ENCODE results near the gene TEX51. TPM values are rescaled to one million over a fixed set of nuclear protein-coding genes. Genes with fewer than 3 reads are reported as not detected.

The TEX51 gene
- total and polyA plus RNA-seq, 2 donors (not counting 1 experiment from before 2014, with no cell fraction given), result not detected

DNA sequence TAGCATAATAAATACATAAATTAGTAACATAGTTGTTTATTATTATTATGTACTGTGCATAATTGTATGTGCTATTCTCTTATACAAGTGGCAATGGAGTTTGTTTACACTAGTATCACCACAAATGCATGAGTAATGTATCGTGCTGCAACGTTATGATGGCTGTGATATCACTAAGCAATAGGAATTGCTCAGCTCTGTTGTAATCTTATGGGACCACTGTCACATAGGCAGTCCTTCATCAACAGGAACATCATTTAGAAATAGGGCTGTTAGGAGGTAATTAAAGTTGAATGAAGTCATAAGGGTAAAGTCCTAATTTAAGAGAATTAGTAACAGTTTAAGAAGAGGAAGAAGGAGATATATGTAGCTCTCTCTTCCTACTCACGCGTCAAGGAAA, 33.8 kb downstream of the TEX51 start:
- no peak overlapping the region for H3K4me3 ChIP-seq (replicated peaks in 1 of 4; ENCODE audit: control extremely low read depth in 1 of 4, insufficient read depth in 1 of 4, low read depth in 3 of 4, low read length in 4 of 4)
- no peak for TF ChIP-seq EZH2 (IDR thresholded peaks at IDR 0.05; ENCODE audit: low read length, missing control alignments)
- TF ChIP-seq, protein P1, sequence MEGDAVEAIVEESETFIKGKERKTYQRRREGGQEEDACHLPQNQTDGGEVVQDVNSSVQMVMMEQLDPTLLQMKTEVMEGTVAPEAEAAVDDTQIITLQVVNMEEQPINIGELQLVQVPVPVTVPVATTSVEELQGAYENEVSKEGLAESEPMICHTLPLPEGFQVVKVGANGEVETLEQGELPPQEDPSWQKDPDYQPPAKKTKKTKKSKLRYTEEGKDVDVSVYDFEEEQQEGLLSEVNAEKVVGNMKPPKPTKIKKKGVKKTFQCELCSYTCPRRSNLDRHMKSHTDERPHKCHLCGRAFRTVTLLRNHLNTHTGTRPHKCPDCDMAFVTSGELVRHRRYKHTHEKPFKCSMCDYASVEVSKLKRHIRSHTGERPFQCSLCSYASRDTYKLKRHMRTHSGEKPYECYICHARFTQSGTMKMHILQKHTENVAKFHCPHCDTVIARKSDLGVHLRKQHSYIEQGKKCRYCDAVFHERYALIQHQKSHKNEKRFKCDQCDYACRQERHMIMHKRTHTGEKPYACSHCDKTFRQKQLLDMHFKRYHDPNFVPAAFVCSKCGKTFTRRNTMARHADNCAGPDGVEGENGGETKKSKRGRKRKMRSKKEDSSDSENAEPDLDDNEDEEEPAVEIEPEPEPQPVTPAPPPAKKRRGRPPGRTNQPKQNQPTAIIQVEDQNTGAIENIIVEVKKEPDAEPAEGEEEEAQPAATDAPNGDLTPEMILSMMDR (conservative IDR thresholded peaks at IDR 0.05 in 1 of 2, IDR thresholded peaks at IDR 0.05 in 1 of 2; ENCODE audit: low read depth in 1 of 2, low read length in 2 of 2), result no peak
- no peaks in the 10 kb centered on the region for H3K79me2 ChIP-seq (ENCODE audit: control insufficient read depth, insufficient read depth, low read length)
- H3K4me1 ChIP-seq (ENCODE audit: control insufficient read depth, extremely low read depth, insufficient read depth, low read length), result no peaks in the 10 kb centered on the region
- no peaks in the 10 kb centered on the region for H3K9me3 ChIP-seq (ENCODE audit: control insufficient read depth, insufficient read depth, low read depth, low read length)
- H3K27ac ChIP-seq (ENCODE audit: insufficient read depth, low read length), result no peak overlapping the region
- H4K20me1 ChIP-seq (ENCODE audit: control insufficient read depth, extremely low read depth, insufficient read depth, low read length), result no peaks in the 10 kb centered on the region
- H3K36me3 ChIP-seq (ENCODE audit: control insufficient read depth, insufficient read depth, low read length), result no peaks in the 10 kb centered on the region
- H3K4me2 ChIP-seq (ENCODE audit: extremely low read depth, insufficient read depth, low read length), result no peak overlapping the region
- H3K9ac ChIP-seq (ENCODE audit: insufficient read depth, low read length), result no peak overlapping the region
- no peak overlapping the region for H2AFZ ChIP-seq (ENCODE audit: low read length)
- H3K27me3 ChIP-seq (ENCODE audit: control insufficient read depth, insufficient read depth, low read length), result peaks cover 4% of the 10 kb centered on the region
- peak in 1 of 2 donors; percentile 5 for DNase-seq (ENCODE audit: low read depth in 2 of 2)

DNA sequence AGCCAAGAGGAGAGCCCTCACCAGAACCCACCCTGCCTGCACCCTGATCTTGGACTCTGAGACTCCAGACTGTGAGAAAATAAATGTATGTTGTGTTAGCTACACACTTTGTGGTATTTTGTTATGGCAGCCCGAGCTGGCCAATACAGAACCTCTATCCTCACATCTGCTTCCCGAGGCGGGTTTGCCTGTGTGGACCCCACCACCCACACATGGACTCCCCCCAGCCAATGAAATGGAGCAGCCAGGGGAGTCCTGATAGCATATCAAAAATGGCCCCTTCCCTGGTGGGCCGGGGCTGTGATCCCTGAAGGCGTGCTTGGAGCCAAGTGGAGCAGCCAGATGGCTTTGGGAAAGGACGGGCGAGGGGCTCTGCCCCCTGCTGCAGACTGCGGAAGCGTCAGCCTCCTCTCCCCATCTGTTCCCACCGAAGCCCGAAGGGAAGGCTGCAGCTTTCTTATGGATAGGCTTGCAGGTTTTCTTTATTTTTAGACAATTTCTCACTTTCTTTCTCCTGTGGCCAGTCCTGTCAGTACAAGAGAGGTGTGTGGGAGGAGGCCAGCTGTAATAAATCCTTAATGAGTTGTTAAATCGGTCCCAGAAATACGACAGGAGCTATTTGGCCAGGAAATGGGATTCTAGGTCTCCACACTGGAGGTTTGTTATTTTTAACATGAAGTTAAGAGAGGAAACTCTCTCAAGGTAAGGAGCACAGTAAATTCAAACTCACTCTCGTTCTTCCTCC, 34.4 kb downstream of the TEX51 start:
- Histone ChIP-seq H3K4me3 (replicated peaks in 1 of 4; ENCODE audit: control extremely low read depth in 1 of 4, insufficient read depth in 1 of 4, low read depth in 3 of 4, low read length in 4 of 4) (no peak overlapping the region), H3K27ac (ENCODE audit: insufficient read depth, low read length) (no peak overlapping the region), H3K36me3 (ENCODE audit: control insufficient read depth, insufficient read depth, low read length) (no peaks in the 10 kb centered on the region), H3K4me2 (ENCODE audit: extremely low read depth, insufficient read depth, low read length) (no peak overlapping the region), H3K79me2 (ENCODE audit: control insufficient read depth, insufficient read depth, low read length) (no peaks in the 10 kb centered on the region), H4K20me1 (ENCODE audit: control insufficient read depth, extremely low read depth, insufficient read depth, low read length) (no peaks in the 10 kb centered on the region), H3K27me3 (ENCODE audit: control insufficient read depth, insufficient read depth, low read length) (peaks cover 4% of the 10 kb centered on the region), H3K9me3 (ENCODE audit: control insufficient read depth, insufficient read depth, low read depth, low read length) (no peaks in the 10 kb centered on the region), H2AFZ (ENCODE audit: low read length) (no peak overlapping the region), H3K4me1 (ENCODE audit: control insufficient read depth, extremely low read depth, insufficient read depth, low read length) (no peaks in the 10 kb centered on the region), H3K9ac (ENCODE audit: insufficient read depth, low read length) (no peak overlapping the region)
- no peak for DNase-seq (ENCODE audit: low read depth in 2 of 2)
- TF ChIP-seq, protein P1 (conservative IDR thresholded peaks at IDR 0.05 in 1 of 2, IDR thresholded peaks at IDR 0.05 in 1 of 2; ENCODE audit: low read depth in 1 of 2, low read length in 2 of 2), result no peak
- TF ChIP-seq EZH2 (IDR thresholded peaks at IDR 0.05; ENCODE audit: low read length, missing control alignments), result no peak

DNA sequence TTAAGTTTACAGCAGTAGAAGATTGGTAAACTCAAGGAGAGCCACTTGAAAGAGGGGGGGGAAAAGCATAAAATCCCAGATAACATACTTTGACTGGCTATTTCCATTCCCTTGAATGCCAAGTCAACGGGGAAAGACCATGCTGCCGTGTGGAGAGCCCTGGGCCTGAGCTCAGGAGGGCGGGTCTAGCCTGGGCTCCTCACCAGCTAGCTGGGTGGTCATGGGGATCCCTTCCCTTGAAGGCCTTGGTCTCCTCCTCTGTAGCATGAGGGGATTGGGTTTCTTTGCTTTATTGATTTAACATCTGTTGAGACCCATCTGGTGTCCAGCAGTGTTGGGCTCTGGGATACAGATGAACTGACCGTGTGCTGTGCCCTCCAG, 35.0 kb downstream of the TEX51 start:
- no peak for DNase-seq (ENCODE audit: low read depth in 2 of 2)
- no peak overlapping the region for H3K9ac ChIP-seq (ENCODE audit: insufficient read depth, low read length)
- peaks cover 4% of the 10 kb centered on the region for H3K27me3 ChIP-seq (ENCODE audit: control insufficient read depth, insufficient read depth, low read length)
- no peak overlapping the region for H3K4me3 ChIP-seq (replicated peaks in 1 of 4; ENCODE audit: control extremely low read depth in 1 of 4, insufficient read depth in 1 of 4, low read depth in 3 of 4, low read length in 4 of 4)
- no peaks in the 10 kb centered on the region for H3K36me3 ChIP-seq (ENCODE audit: control insufficient read depth, insufficient read depth, low read length)
- TF ChIP-seq, protein P1 (conservative IDR thresholded peaks at IDR 0.05 in 1 of 2, IDR thresholded peaks at IDR 0.05 in 1 of 2; ENCODE audit: low read depth in 1 of 2, low read length in 2 of 2), result no peak
- TF ChIP-seq EZH2 (IDR thresholded peaks at IDR 0.05; ENCODE audit: low read length, missing control alignments), result no peak
- H3K4me1 ChIP-seq (ENCODE audit: control insufficient read depth, extremely low read depth, insufficient read depth, low read length), result no peaks in the 10 kb centered on the region
- no peaks in the 10 kb centered on the region for H4K20me1 ChIP-seq (ENCODE audit: control insufficient read depth, extremely low read depth, insufficient read depth, low read length)
- no peak overlapping the region for H3K4me2 ChIP-seq (ENCODE audit: extremely low read depth, insufficient read depth, low read length)
- no peak overlapping the region for H2AFZ ChIP-seq (ENCODE audit: low read length)
- no peaks in the 10 kb centered on the region for H3K9me3 ChIP-seq (ENCODE audit: control insufficient read depth, insufficient read depth, low read depth, low read length)
- H3K79me2 ChIP-seq (ENCODE audit: control insufficient read depth, insufficient read depth, low read length), result no peaks in the 10 kb centered on the region
- H3K27ac ChIP-seq (ENCODE audit: insufficient read depth, low read length), result no peak overlapping the region
